Measurements from ENCODE around the gene HRH1. TPM values are rescaled to one million over a fixed set of nuclear protein-coding genes. Genes with fewer than 3 reads are reported as not detected.
"Not testable (repeated sequence)": the region's sequence is repeated elsewhere in the genome, so short reads cannot be mapped to it uniquely, and the experiment has no call there.

HRH1 gene
- total and polyA plus RNA-seq, 12 donors, result 0.24 to 6.5 (median 2.2) TPM

GRCh38 chr3:11178421-11178820, 24.1 kb downstream of the HRH1 start:
- no peak for DNase-seq
- WGBS, 4 donors, result 86 to 94% (median 88%) methylated on average over 8 of the region's 8 CpGs
- no peaks in the 10 kb centered on the region for H3K4me1 ChIP-seq (replicated peaks in 1 of 2)
- no peak overlapping the region for H3K27ac ChIP-seq
- H3K9me3 ChIP-seq (replicated peaks in 1 of 3), result no peaks in the 10 kb centered on the region
- H3K4me3 ChIP-seq, result no peak overlapping the region
- no peaks in the 10 kb centered on the region for H3K36me3 ChIP-seq (replicated peaks in 1 of 2)
- no peaks in the 10 kb centered on the region for H3K27me3 ChIP-seq
- intact Hi-C loops (cut with DNase I), result no loop called here
- no peak for TF ChIP-seq POLR2A (IDR thresholded peaks at IDR 0.05)
- TF ChIP-seq, protein P1, sequence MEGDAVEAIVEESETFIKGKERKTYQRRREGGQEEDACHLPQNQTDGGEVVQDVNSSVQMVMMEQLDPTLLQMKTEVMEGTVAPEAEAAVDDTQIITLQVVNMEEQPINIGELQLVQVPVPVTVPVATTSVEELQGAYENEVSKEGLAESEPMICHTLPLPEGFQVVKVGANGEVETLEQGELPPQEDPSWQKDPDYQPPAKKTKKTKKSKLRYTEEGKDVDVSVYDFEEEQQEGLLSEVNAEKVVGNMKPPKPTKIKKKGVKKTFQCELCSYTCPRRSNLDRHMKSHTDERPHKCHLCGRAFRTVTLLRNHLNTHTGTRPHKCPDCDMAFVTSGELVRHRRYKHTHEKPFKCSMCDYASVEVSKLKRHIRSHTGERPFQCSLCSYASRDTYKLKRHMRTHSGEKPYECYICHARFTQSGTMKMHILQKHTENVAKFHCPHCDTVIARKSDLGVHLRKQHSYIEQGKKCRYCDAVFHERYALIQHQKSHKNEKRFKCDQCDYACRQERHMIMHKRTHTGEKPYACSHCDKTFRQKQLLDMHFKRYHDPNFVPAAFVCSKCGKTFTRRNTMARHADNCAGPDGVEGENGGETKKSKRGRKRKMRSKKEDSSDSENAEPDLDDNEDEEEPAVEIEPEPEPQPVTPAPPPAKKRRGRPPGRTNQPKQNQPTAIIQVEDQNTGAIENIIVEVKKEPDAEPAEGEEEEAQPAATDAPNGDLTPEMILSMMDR (IDR thresholded peaks at IDR 0.05), result no peak

- intact Hi-C loops (cut with DNase I); H3K4me3 ChIP-seq; H3K4me1 ChIP-seq (replicated peaks in 1 of 2); DNase-seq; H3K27me3 ChIP-seq; H3K36me3 ChIP-seq (replicated peaks in 1 of 2); H3K9me3 ChIP-seq (replicated peaks in 1 of 3): not testable (repeated sequence)
- WGBS, 4 donors, result 76 to 84% (median 82%) methylated on average over 15 of the region's 15 CpGs
- H3K27ac ChIP-seq, result peak overlapping the region in 1 of 5 donors; percentile 52
Measured at GRCh38 chr3:11184328-11184969, 30.2 kb downstream of the HRH1 start.

DNA sequence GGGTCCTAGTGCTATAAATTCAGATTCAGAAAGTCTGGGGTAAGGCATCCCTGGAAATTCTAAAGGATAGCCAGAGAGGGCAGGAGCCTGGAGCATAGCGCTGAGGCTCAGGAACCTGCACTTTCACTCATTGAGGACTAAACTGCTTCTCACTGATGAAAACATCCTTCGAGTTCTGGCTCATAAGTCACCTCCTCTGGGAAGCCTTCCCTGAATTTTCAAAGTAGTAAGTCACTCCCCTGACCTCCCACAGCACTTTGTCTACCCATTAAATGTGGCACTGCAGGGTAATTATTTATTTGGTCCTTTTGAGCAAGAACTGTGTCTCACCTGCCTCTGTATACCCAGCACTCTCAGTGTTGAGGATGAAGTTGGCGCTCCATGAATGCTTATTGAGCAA, 30.9 kb downstream of the HRH1 start:
- Histone ChIP-seq H3K36me3 (replicated peaks in 1 of 2) (no peaks in the 10 kb centered on the region), H3K4me3 (no peak overlapping the region), H3K9me3 (replicated peaks in 1 of 3) (no peaks in the 10 kb centered on the region), H3K27ac (peak overlapping the region in 2 of 5 donors; percentile 12 to 74), H3K27me3 (peaks cover 5% of the 10 kb centered on the region), H3K4me1 (replicated peaks in 1 of 2) (no peaks in the 10 kb centered on the region)
- DNase-seq, result no peak
- TF ChIP-seq, protein P1 (IDR thresholded peaks at IDR 0.05), result no peak
- no peak for TF ChIP-seq POLR2A (IDR thresholded peaks at IDR 0.05)
- 85 to 94% (median 90%) methylated on average over 3 of the region's 3 CpGs for WGBS, 4 donors
- intact Hi-C loops (cut with DNase I), result no loop called here

- intact Hi-C loops (cut with DNase I), result no loop called here
- no peaks in the 10 kb centered on the region for H3K9me3 ChIP-seq (replicated peaks in 1 of 3)
- 25 to 46% (median 44%) methylated on average over 11 to 13 of the region's 13 CpGs for WGBS, 4 donors
- peak in 6 of 7 donors; percentile 66 to 88 (median 78) for DNase-seq
- H3K4me1 ChIP-seq (replicated peaks in 1 of 2), result no peaks in the 10 kb centered on the region
- peaks cover 5% of the 10 kb centered on the region for H3K27me3 ChIP-seq
- H3K36me3 ChIP-seq (replicated peaks in 1 of 2), result no peaks in the 10 kb centered on the region
- no peak overlapping the region for H3K4me3 ChIP-seq
- H3K27ac ChIP-seq, result peak overlapping the region in 2 of 5 donors; percentile 12 to 74
- TF ChIP-seq POLR2A (IDR thresholded peaks at IDR 0.05), result no peak
- TF ChIP-seq, protein P1 (IDR thresholded peaks at IDR 0.05), result no peak
Measured at GRCh38 chr3:11185564-11186317, 31.4 kb downstream of the HRH1 start.

All from adrenal gland (tissue), 12 donors.